Loucy (cell line): Measurements from ENCODE around the gene TRPM6.
"Not testable (repeated sequence)": the region's sequence is repeated elsewhere in the genome, so short reads cannot be mapped to it uniquely, and the experiment has no call there.

Experiments used
- H2AFZ ChIP-seq: fragments of 200-600 bp; sonication (generic); 2 replicates; pipeline ENCODE4 v1.6.0; 2016; ENCODE audit warnings: antibody characterized with exemption, mild to moderate bottlenecking, low read length, moderate library complexity
- H3F3A ChIP-seq: fragments of 200-600 bp; 2 replicates; pipeline ENCODE4 v1.6.0; 2016; ENCODE audit warnings: antibody characterized with exemption, low read depth, mild to moderate bottlenecking
- H3K27me3 ChIP-seq: fragments of 200-600 bp; sonication (generic); 2 replicates; pipeline ENCODE4 v1.6.1; 2014; ENCODE audit warnings: low read length, mild to moderate bottlenecking; ENCODE audit not compliant: insufficient read depth, poor library complexity, severe bottlenecking
- H3K36me3 ChIP-seq: fragments of 200-600 bp; sonication (generic); 2 replicates; pipeline ENCODE4 v1.6.1; 2016; ENCODE audit warnings: low read length; ENCODE audit not compliant: insufficient read depth
- H3K4me1 ChIP-seq: fragments of 200-600 bp; sonication (generic); 2 replicates; pipeline ENCODE4 v1.5.1; 2014; ENCODE audit warnings: low read length, mild to moderate bottlenecking; ENCODE audit not compliant: insufficient read depth, poor library complexity, severe bottlenecking
- H3K4me2 ChIP-seq: fragments of 200-600 bp; sonication (generic); 2 replicates; pipeline ENCODE4 v1.6.0; 2014; ENCODE audit warnings: antibody characterized with exemption, low read length, low read depth, mild to moderate bottlenecking; ENCODE audit not compliant: poor library complexity, severe bottlenecking
- H3K4me3 ChIP-seq: fragments of 200-600 bp; sonication (generic); 2 replicates; pipeline ENCODE4 v1.5.1; 2014; ENCODE audit warnings: low read length, mild to moderate bottlenecking, mixed read lengths; ENCODE audit not compliant: poor library complexity, severe bottlenecking
- H3K79me2 ChIP-seq: fragments of 200-600 bp; sonication (generic); 2 replicates; pipeline ENCODE4 v1.6.1; 2014; ENCODE audit warnings: low read length; ENCODE audit not compliant: insufficient read depth
- H3K9ac ChIP-seq: fragments of 200-600 bp; sonication (generic); 2 replicates; pipeline ENCODE4 v1.6.0; 2014; ENCODE audit warnings: mild to moderate bottlenecking, low read depth, low read length, moderate library complexity; ENCODE audit not compliant: poor library complexity, severe bottlenecking
- H3K9me2 ChIP-seq: fragments of 200-600 bp; sonication (generic); replicated peaks from 2 replicates; pipeline ENCODE4 v1.6.1; 2016; ENCODE audit warnings: low read depth, low read length, mixed read lengths
- H3K9me3 ChIP-seq: fragments of 200-600 bp; sonication (generic); 2 replicates; pipeline ENCODE4 v1.6.1; 2014; ENCODE audit warnings: mild to moderate bottlenecking, antibody characterized with exemption, low read length, low read depth; ENCODE audit not compliant: insufficient read depth
- H4K20me1 ChIP-seq: fragments of 200-600 bp; sonication (generic); 2 replicates; pipeline ENCODE4 v1.6.0; 2014; ENCODE audit warnings: antibody characterized with exemption, low read length, mild to moderate bottlenecking; ENCODE audit not compliant: insufficient read depth, poor library complexity, severe bottlenecking
- EZH2phosphoT487 ChIP-seq: fragments of 200-600 bp; IDR thresholded peaks from 2 replicates; pipeline ENCODE4 v1.6.1; 2018; ENCODE audit warnings: antibody characterized with exemption, mild to moderate bottlenecking, moderate library complexity, borderline replicate concordance
- TF ChIP-seq, protein P1 (sequence below): fragments of 200-600 bp; sonication (generic); conservative IDR thresholded peaks from 2 replicates; pipeline ENCODE4 v1.5.1; 2014; ENCODE audit warnings: mild to moderate bottlenecking, antibody characterized with exemption, low read length

Gene TRPM6

DNA sequence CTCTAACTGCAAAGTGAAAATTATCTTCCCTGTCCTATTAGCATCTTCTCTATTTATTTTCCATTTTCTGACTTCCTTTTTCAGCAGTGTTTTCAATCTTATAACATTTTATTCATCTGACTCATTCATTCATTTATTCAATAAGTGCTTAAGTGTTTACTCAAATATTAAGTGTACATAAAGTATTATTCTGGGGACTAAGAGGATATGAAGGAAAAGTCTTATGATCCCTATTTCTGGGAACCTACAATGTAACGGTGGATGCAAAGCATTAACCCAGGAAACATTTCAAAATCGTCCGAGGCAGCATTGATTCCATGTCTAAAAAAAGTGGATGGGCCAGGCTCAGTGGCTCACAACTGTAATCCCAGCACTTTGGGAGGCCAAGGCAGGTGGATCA lies 19.4 kb upstream of the TRPM6 start:
- H3K4me1 ChIP-seq, result no peaks in the 10 kb centered on the region

DNA sequence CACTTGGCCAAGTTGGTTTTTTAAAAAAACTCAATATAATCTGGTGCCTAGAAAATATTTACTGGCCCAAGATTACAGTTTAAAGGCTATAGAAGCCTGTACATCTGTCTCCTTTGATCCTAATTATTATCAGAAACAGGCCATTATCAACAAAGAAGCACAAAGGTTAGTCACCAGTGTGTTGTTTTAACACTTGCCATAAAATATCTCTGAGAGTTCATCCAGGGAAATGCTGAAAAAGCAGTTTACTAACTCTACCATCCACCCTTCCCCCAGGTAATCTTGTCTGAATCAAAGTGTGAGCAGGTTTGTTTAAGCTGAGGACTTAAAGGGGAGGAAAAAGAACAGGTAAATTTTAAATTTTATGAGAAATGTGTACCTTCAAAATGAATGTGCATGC lies 13.3 kb upstream of the TRPM6 start:
- Histone ChIP-seq H4K20me1 (no peaks in the 10 kb centered on the region), H3K4me1 (no peaks in the 10 kb centered on the region), H3K27me3 (no peaks in the 10 kb centered on the region), H3F3A (no peaks in the 10 kb centered on the region), H3K4me2 (no peak overlapping the region), H2AFZ (no peak overlapping the region), H3K79me2 (no peaks in the 10 kb centered on the region), H3K4me3 (no peak overlapping the region), H3K9ac (no peak overlapping the region), H3K9me3 (no peaks in the 10 kb centered on the region), H3K9me2 (no peaks in the 10 kb centered on the region), H3K36me3 (no peaks in the 10 kb centered on the region)
- TF ChIP-seq, protein P1, sequence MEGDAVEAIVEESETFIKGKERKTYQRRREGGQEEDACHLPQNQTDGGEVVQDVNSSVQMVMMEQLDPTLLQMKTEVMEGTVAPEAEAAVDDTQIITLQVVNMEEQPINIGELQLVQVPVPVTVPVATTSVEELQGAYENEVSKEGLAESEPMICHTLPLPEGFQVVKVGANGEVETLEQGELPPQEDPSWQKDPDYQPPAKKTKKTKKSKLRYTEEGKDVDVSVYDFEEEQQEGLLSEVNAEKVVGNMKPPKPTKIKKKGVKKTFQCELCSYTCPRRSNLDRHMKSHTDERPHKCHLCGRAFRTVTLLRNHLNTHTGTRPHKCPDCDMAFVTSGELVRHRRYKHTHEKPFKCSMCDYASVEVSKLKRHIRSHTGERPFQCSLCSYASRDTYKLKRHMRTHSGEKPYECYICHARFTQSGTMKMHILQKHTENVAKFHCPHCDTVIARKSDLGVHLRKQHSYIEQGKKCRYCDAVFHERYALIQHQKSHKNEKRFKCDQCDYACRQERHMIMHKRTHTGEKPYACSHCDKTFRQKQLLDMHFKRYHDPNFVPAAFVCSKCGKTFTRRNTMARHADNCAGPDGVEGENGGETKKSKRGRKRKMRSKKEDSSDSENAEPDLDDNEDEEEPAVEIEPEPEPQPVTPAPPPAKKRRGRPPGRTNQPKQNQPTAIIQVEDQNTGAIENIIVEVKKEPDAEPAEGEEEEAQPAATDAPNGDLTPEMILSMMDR, result no peak
- no peak for TF ChIP-seq EZH2phosphoT487

More for the DNA sequence above, 19.4 kb upstream of the TRPM6 start:
- no peaks in the 10 kb centered on the region for H3K79me2 ChIP-seq
- H3K4me3 ChIP-seq, result no peak overlapping the region
- no peaks in the 10 kb centered on the region for H4K20me1 ChIP-seq
- H3F3A ChIP-seq, result no peaks in the 10 kb centered on the region
- TF ChIP-seq, protein P1, result no peak
- no peak for TF ChIP-seq EZH2phosphoT487
- H3K9me2 ChIP-seq, result no peaks in the 10 kb centered on the region
- H3K9ac ChIP-seq, result no peak overlapping the region
- no peak overlapping the region for H2AFZ ChIP-seq
- H3K36me3 ChIP-seq, result no peaks in the 10 kb centered on the region
- H3K4me2 ChIP-seq, result no peak overlapping the region
- H3K9me3 ChIP-seq, result no peaks in the 10 kb centered on the region
- no peaks in the 10 kb centered on the region for H3K27me3 ChIP-seq

DNA sequence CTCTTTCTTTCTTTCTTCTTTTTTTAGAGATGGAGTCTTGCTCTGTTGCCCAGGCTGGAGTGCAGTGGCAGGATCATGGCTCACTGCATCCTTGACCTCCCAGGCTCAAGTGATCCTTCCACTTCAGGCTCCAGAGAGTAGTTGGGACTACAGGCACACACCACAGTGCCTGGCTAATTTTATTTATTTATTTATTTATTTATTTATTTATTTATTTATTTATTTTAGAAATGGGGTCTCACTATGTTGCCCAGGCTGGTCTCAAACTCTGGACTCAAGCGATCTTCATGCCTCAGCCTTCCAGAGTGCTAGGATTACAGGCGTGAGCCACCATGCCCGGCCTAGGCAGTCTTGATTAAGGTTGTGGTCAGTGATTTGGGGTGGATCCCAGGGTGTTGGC lies 728 bp upstream of the TRPM6 start:
- H3K4me3 ChIP-seq, H4K20me1 ChIP-seq, H3K27me3 ChIP-seq, H3K4me1 ChIP-seq, H3K9me3 ChIP-seq, H3K9me2 ChIP-seq, H3K4me2 ChIP-seq, H3K79me2 ChIP-seq, H3K9ac ChIP-seq, H3K36me3 ChIP-seq, H2AFZ ChIP-seq, H3F3A ChIP-seq: not testable (repeated sequence)

DNA sequence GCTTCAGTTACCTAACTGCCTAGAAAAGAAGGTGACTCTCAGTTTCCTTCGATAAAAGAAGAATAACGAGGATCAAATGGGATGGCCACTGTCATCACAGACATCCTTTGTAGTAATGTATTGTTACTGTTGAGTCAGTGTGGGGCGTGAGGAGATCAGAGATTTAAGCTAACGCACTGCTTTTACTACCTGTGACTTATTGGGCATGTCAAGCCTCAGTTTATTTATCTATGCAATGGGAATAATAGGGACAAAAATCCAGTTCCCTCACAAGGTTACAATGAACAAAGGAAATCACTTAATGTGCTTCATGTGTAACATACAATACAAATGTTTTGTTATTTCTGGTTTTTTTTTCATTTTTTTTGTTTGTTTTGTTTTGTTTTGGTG lies 255 bp upstream of the TRPM6 start:
- Histone ChIP-seq H3K4me1 (no peaks in the 10 kb centered on the region), H3K36me3 (no peaks in the 10 kb centered on the region), H3K79me2 (no peaks in the 10 kb centered on the region), H3F3A (no peaks in the 10 kb centered on the region), H3K9ac (no peak overlapping the region), H3K4me3 (no peak overlapping the region), H2AFZ (peak overlapping the region; percentile 78; the same call in 1 of the 2 replicates), H4K20me1 (no peaks in the 10 kb centered on the region), H3K9me3 (no peaks in the 10 kb centered on the region), H3K27me3 (no peaks in the 10 kb centered on the region), H3K4me2 (peak overlapping the region; percentile 68), H3K9me2 (no peaks in the 10 kb centered on the region)
- no peak for TF ChIP-seq EZH2phosphoT487
- TF ChIP-seq, protein P1, result no peak
